Endometrial microvascular endothelial cells (primary cell): ENCODE results near the gene SMIM20. TPM values are rescaled to one million over a fixed set of nuclear protein-coding genes. Genes with fewer than 3 reads are reported as not detected.
"Not testable (repeated sequence)": the region's sequence is repeated elsewhere in the genome, so short reads cannot be mapped to it uniquely, and the experiment has no call there.

Experiments
- in situ Hi-C: cut with HindIII; loops from 2 replicates; pipeline ENCODE4 v1.10.0; 2017; ENCODE audit warnings: low sequenced_read_pairs, low pct_unique_long_range_greater_than_20kb; ENCODE audit errors: inconsistent ontology term
- total RNA-seq: library from RNA; depleted of rRNA; stranded (reverse); fragments of >200 nt; gene quantifications from one replicate; pipeline ENCODE4 v1.2.3, GENCODE V29; 2015; ENCODE audit errors: inconsistent ontology term

Gene SMIM20
- 28.1 TPM for total RNA-seq

- in situ Hi-C loops, result no loop called here
Observed at GRCh38 chr4:25913851-25914669, at the start of gene SMIM20. Gene SMIM20, plus strand, starts transcription at chr4:25914220. Its CDS starts 94 bp downstream, at chr4:25914314.

DNA sequence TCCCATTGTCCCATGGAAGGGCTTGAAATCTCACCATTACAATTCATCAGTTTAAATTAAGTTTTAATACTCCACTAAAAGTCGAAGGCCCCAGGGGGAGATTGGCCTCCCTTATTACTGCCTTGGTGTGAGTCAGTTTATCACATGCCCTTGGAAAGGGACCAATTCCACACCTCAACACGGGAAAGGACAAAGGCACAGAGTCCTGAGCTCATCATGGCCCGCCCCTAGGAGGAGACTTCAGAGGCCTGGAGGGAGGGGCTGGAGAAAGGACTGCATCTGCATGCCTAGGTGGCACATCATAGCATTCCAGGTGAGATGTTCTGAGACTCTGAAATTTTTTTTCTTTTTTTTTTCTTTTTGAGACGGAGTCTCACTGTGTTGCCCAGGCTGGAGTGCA, 48.4 kb upstream of the SMIM20 start:
- in situ Hi-C loops, result no loop called here

DNA sequence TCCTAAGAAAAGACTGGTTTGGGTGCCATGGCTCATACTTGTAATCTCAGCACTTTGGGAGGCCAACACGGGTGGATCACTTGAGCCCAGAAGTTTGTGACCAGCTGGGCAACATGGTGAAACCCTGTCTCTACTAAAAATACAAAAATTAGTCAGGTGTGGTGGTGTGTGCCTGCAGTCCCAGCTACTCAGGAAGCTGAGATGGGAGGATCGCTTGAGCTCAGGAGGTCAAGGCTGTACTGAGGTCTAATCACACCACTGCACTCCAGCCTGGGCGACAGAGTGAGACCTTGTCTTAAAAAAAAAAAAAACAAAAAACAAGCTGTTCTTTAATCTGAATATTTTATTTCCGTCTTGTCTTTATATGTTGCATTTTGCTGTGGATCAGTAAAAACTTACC, 47.6 kb upstream of the SMIM20 start:
- in situ Hi-C loops, result not testable (repeated sequence)

- in situ Hi-C loops, result no loop called here
Observed at GRCh38 chr4:25867781-25868294, 46.2 kb upstream of the SMIM20 start.

GRCh38 chr4:25870081-25870480, 43.9 kb upstream of the SMIM20 start:
- in situ Hi-C loops, result no loop called here

DNA sequence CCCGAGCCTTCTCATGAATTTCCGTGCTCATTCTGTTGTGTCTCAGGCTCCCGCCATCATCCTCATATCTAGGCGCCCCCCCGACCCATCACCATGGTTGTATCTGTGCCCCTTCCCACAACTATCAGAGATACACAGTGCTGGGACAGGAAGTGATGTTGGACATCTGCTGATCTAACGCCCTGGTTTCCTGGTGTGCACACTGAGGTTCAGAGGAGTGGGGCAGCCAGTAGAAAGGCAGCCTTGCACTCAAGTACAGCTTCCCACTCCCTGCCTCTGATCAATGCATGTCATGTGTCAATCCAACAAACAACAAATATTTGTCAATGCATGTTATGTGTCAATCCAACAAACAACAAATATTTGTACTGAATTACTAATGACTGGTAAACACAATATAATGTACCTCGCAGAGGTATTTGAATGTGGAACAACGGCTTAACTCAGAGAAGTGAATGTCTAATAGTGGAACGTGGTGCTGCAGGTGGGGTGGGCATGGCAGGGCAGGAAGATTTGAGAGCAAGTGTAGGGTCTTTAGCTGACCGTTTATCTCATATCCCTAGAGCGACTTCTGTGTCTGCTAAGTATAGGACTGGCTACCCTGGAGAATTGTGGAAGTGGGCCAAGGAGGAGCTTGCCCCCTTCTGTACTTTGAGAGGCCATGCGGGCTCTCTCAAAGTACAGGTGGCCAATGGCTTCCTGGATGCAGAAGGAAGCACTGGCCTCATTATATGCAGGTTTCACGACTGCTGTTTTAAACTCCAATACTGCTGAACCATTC, 41.0 kb upstream of the SMIM20 start:
- in situ Hi-C loops, result no loop called here

- in situ Hi-C loops, result no loop called here
Observed at GRCh38 chr4:25873632-25874129, 40.3 kb upstream of the SMIM20 start.

DNA sequence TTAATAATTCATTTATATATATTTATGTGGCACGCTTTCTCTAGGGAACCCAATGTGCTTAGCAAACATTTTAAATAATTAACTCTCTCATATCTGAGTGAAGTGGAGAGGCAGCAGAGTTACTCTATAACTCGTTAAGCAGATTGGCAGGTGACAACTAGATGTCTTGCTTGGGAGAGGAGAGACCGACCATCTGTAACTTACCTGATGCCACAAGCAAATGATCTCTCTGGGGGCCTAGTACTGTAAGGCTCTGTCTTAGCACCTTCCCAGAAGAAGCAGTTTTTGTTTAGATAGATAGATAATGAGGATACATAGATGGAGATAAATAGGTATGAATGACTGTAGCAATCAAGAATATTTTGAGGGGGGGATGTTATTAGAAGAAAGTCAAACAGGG, 39.4 kb upstream of the SMIM20 start:
- in situ Hi-C loops, result no loop called here

DNA sequence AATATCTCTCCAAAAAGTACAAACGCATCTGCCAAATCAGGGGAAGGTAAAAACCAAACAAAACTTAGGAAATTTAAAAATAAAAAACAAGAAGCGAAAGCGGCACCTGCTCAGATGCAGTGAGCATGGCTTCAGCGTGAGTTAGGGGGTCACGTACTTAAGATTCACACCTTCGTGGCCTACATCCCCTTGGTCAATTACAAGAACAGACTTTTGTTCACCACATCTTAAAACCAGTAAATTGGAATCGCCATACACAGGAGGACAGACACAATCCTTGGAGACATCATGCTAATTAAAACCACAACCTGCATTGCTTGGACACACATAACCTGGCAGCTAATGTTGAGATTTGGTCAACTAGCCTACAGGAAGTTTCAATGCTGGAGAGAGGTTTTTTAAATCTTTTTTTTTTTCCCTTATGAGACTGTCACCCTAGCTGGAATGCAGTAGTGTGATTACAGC, 38.7 kb upstream of the SMIM20 start:
- in situ Hi-C loops, result no loop called here

- in situ Hi-C loops, result no loop called here
Observed at GRCh38 chr4:25878676-25879075, 35.3 kb upstream of the SMIM20 start.

DNA sequence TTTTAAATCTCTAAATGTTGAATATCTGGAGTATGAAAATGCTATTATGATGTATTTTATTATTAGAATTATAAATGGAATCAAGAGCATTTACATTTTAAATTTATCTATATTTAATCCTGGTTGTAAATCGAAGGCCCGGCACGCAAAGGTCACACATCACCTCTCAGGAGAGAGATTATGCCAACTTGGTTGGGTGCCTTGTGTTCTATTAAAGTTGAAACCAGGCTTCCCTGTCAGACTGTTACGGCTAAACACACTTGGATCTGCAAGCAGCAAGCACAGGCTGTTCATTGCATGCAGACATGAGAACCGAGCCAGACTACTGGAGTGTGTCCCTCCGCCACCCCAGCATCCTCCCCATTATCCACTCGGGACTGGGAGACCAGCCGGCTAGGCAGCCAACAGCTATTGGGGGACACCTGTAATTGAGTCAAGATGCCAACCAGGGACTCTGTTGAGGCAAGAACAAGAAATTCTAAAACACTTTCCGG, 34.9 kb upstream of the SMIM20 start:
- in situ Hi-C loops, result no loop called here

GRCh38 chr4:25879587-25879986, 34.4 kb upstream of the SMIM20 start:
- in situ Hi-C loops, result no loop called here

- in situ Hi-C loops, result no loop called here
Observed at GRCh38 chr4:25879991-25880651, 33.9 kb upstream of the SMIM20 start.

- in situ Hi-C loops, result no loop called here
Observed at GRCh38 chr4:25881193-25881592, 32.8 kb upstream of the SMIM20 start.

- in situ Hi-C loops, result no loop called here
Observed at GRCh38 chr4:25882226-25882625, 31.8 kb upstream of the SMIM20 start.

GRCh38 chr4:25883565-25883964, 30.5 kb upstream of the SMIM20 start:
- in situ Hi-C loops, result no loop called here

GRCh38 chr4:25884031-25884782, 29.8 kb upstream of the SMIM20 start:
- in situ Hi-C loops, result no loop called here

DNA sequence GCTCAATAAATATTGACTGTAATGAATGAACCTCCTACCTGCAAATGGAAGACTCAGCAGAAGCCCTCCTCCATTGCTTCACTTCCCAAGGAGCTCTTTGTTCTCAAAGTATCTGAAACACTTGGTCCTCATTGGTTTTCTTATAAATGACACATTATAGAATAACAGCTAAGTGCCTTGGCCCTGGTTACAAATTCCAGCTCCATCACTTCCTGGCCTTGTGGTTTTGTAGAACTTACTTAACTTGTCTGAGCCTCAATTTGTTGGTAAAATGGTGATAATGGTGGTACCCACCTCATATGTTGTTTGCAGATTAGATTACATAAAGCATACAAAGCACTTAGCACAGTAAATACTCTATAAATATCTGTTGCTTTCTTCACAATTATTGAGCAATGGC, 25.2 kb upstream of the SMIM20 start:
- in situ Hi-C loops, result no loop called here
